SJCRH30 (cell line): ENCODE results near the gene FAM180A. TPM values are rescaled to one million over a fixed set of nuclear protein-coding genes. Genes with fewer than 3 reads are reported as not detected.
"Not testable (repeated sequence)": the region's sequence is repeated elsewhere in the genome, so short reads cannot be mapped to it uniquely, and the experiment has no call there.

Experiments used
- DNase-seq, 2 experiments: peaks; one replicate each; pipeline ENCODE4 v3.0.0-alpha.2; 2015 to 2020
- H3K27ac ChIP-seq: fragments of 250-450 bp; sonication (Bioruptor Pico); 2 replicates; pipeline ENCODE4 v1.5.1; 2020; ENCODE audit warnings: mild to moderate bottlenecking, moderate library complexity
- H3K27me3 ChIP-seq: fragments of 250-450 bp; sonication (Bioruptor Pico); 2 replicates; pipeline ENCODE4 v1.5.1; 2020; ENCODE audit warnings: mild to moderate bottlenecking, moderate library complexity
- H3K36me3 ChIP-seq: fragments of 250-450 bp; sonication (Bioruptor Pico); 2 replicates; pipeline ENCODE4 v1.5.1; 2020; ENCODE audit warnings: mild to moderate bottlenecking, moderate library complexity
- H3K4me1 ChIP-seq: fragments of 250-450 bp; sonication (Bioruptor Pico); 2 replicates; pipeline ENCODE4 v1.5.1; 2020; ENCODE audit warnings: mild to moderate bottlenecking, moderate library complexity
- H3K4me3 ChIP-seq: fragments of 250-450 bp; sonication (Bioruptor Pico); 2 replicates; pipeline ENCODE4 v1.5.1; 2020; ENCODE audit warnings: mild to moderate bottlenecking, moderate library complexity
- H3K9me3 ChIP-seq: fragments of 250-450 bp; sonication (Bioruptor Pico); replicated peaks from 2 replicates; pipeline ENCODE4 v1.5.1; 2020; ENCODE audit warnings: mild to moderate bottlenecking, moderate library complexity
- total RNA-seq: library from RNA; depleted of rRNA; stranded (reverse); fragments of >200 nt; shearing (Covaris generic); gene quantifications from 2 replicates; pipeline ENCODE4 v1.2.3, GENCODE V29; 2014

Gene FAM180A
- total RNA-seq, 1 experiment from 2014 or later = 0.12 TPM

- Histone ChIP-seq H3K27me3 (no peaks in the 10 kb centered on the region), H3K27ac (no peak overlapping the region), H3K4me1 (peaks cover 15% of the 10 kb centered on the region), H3K9me3 (peaks cover 9% of the 10 kb centered on the region), H3K36me3 (no peaks in the 10 kb centered on the region), H3K4me3 (no peak overlapping the region)
- DNase-seq = no peak
Observed at GRCh38 chr7:135777626-135778398, 29.2 kb upstream of the FAM180A start.

GRCh38 chr7:135775915-135776314, 27.3 kb upstream of the FAM180A start:
- not testable (repeated sequence) for H3K9me3 ChIP-seq, H3K27ac ChIP-seq, H3K4me3 ChIP-seq, DNase-seq, H3K36me3 ChIP-seq, H3K27me3 ChIP-seq
- H3K4me1 ChIP-seq = peaks cover 28% of the 10 kb centered on the region

GRCh38 chr7:135775230-135775629, 26.6 kb upstream of the FAM180A start:
- peaks cover 9% of the 10 kb centered on the region for H3K9me3 ChIP-seq
- H3K27ac ChIP-seq = no peak overlapping the region
- peaks cover 28% of the 10 kb centered on the region for H3K4me1 ChIP-seq
- H3K27me3 ChIP-seq = no peaks in the 10 kb centered on the region
- no peak overlapping the region for H3K4me3 ChIP-seq
- DNase-seq = no peak
- H3K36me3 ChIP-seq = no peaks in the 10 kb centered on the region

GRCh38 chr7:135774284-135774683, 25.7 kb upstream of the FAM180A start:
- Histone ChIP-seq H3K4me3 (no peak overlapping the region), H3K4me1 (peaks cover 28% of the 10 kb centered on the region), H3K27ac (no peak overlapping the region; the same call in 1 of the 2 replicates), H3K36me3 (no peaks in the 10 kb centered on the region), H3K9me3 (peaks cover 9% of the 10 kb centered on the region), H3K27me3 (no peaks in the 10 kb centered on the region)
- peak; percentile 25 to 35 for DNase-seq

- Histone ChIP-seq H3K4me1 (peaks cover 28% of the 10 kb centered on the region), H3K36me3 (no peaks in the 10 kb centered on the region), H3K27ac (peak overlapping the region; percentile 53; the same call in 1 of the 2 replicates), H3K4me3 (no peak overlapping the region), H3K9me3 (peaks cover 6% of the 10 kb centered on the region), H3K27me3 (no peaks in the 10 kb centered on the region)
- peak; percentile 22 to 57 for DNase-seq
Observed at GRCh38 chr7:135773464-135773863, 24.9 kb upstream of the FAM180A start.

- H3K4me3 ChIP-seq = no peak overlapping the region
- peak overlapping the region; percentile 53 for H3K27ac ChIP-seq
- H3K27me3 ChIP-seq = no peaks in the 10 kb centered on the region
- no peaks in the 10 kb centered on the region for H3K36me3 ChIP-seq
- DNase-seq = peak; percentile 26 to 41
- no peaks in the 10 kb centered on the region for H3K9me3 ChIP-seq
- peaks cover 28% of the 10 kb centered on the region for H3K4me1 ChIP-seq
Observed at GRCh38 chr7:135772639-135773222, 24.1 kb upstream of the FAM180A start.

GRCh38 chr7:135771961-135772638, 23.5 kb upstream of the FAM180A start:
- H3K27ac ChIP-seq = peak overlapping the region; percentile 53

GRCh38 chr7:135771051-135771450, 22.4 kb upstream of the FAM180A start:
- Histone ChIP-seq H3K4me1 (peaks cover 28% of the 10 kb centered on the region), H3K9me3 (no peaks in the 10 kb centered on the region), H3K27ac (no peak overlapping the region), H3K4me3 (no peak overlapping the region), H3K36me3 (no peaks in the 10 kb centered on the region), H3K27me3 (no peaks in the 10 kb centered on the region)
- no peak for DNase-seq

More at GRCh38 chr7:135771961-135772638, 23.5 kb upstream of the FAM180A start:
- peak; percentile 45 to 58 for DNase-seq
- Histone ChIP-seq H3K4me3 (no peak overlapping the region), H3K9me3 (no peaks in the 10 kb centered on the region), H3K27me3 (no peaks in the 10 kb centered on the region), H3K4me1 (peaks cover 28% of the 10 kb centered on the region), H3K36me3 (no peaks in the 10 kb centered on the region)

- no peaks in the 10 kb centered on the region for H3K27me3 ChIP-seq
- no peak for DNase-seq
Observed at GRCh38 chr7:135770139-135770710, 21.6 kb upstream of the FAM180A start.

GRCh38 chr7:135769005-135769802, 20.6 kb upstream of the FAM180A start:
- no peak for DNase-seq
- no peaks in the 10 kb centered on the region for H3K9me3 ChIP-seq
- H3K27me3 ChIP-seq = no peaks in the 10 kb centered on the region
- peaks cover 23% of the 10 kb centered on the region for H3K4me1 ChIP-seq
- no peak overlapping the region for H3K4me3 ChIP-seq
- H3K27ac ChIP-seq = no peak overlapping the region
- no peaks in the 10 kb centered on the region for H3K36me3 ChIP-seq

More at GRCh38 chr7:135770139-135770710, 21.6 kb upstream of the FAM180A start:
- Histone ChIP-seq H3K36me3 (no peaks in the 10 kb centered on the region), H3K4me3 (no peak overlapping the region), H3K9me3 (no peaks in the 10 kb centered on the region), H3K27ac (no peak overlapping the region), H3K4me1 (peaks cover 28% of the 10 kb centered on the region)

GRCh38 chr7:135768467-135768866, 19.9 kb upstream of the FAM180A start:
- no peaks in the 10 kb centered on the region for H3K9me3 ChIP-seq
- peaks cover 18% of the 10 kb centered on the region for H3K4me1 ChIP-seq
- H3K27me3 ChIP-seq = no peaks in the 10 kb centered on the region
- no peak overlapping the region for H3K27ac ChIP-seq
- no peak overlapping the region for H3K4me3 ChIP-seq
- no peaks in the 10 kb centered on the region for H3K36me3 ChIP-seq
- DNase-seq = no peak

GRCh38 chr7:135768064-135768463, 19.5 kb upstream of the FAM180A start:
- Histone ChIP-seq H3K4me3 (no peak overlapping the region), H3K9me3 (no peaks in the 10 kb centered on the region), H3K27me3 (no peaks in the 10 kb centered on the region), H3K27ac (no peak overlapping the region), H3K36me3 (no peaks in the 10 kb centered on the region), H3K4me1 (peaks cover 16% of the 10 kb centered on the region)
- DNase-seq = no peak

GRCh38 chr7:135763261-135763660, 14.6 kb upstream of the FAM180A start:
- no peaks in the 10 kb centered on the region for H3K36me3 ChIP-seq
- DNase-seq = no peak
- no peaks in the 10 kb centered on the region for H3K27me3 ChIP-seq
- 0 out of 2 replicates have a peak, but pooled peaks cover 2% of the 10 kb centered on the region for H3K4me1 ChIP-seq
- H3K9me3 ChIP-seq = no peaks in the 10 kb centered on the region; the same call in 1 of the 2 replicates
- no peak overlapping the region for H3K27ac ChIP-seq
- no peak overlapping the region for H3K4me3 ChIP-seq
